ENCODE measurements around the gene SMIM14.

The SMIM14 gene

DNA sequence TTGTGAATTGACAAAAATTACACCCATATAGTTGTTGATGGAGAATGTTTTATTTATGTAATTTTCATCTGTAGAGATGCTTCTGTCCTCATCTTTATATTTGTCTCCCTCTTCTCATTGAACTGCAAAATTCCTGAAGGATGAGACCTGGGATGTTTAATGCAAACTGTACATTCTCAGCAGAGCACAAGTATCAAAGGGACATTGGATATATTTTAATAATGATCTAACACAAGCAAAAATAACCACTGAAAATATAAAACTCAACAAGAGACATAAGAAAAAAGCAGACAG lies 140.0 kb downstream of the SMIM14 start:
- DNase-seq (ENCODE audit: low read depth), result no peak

DNA sequence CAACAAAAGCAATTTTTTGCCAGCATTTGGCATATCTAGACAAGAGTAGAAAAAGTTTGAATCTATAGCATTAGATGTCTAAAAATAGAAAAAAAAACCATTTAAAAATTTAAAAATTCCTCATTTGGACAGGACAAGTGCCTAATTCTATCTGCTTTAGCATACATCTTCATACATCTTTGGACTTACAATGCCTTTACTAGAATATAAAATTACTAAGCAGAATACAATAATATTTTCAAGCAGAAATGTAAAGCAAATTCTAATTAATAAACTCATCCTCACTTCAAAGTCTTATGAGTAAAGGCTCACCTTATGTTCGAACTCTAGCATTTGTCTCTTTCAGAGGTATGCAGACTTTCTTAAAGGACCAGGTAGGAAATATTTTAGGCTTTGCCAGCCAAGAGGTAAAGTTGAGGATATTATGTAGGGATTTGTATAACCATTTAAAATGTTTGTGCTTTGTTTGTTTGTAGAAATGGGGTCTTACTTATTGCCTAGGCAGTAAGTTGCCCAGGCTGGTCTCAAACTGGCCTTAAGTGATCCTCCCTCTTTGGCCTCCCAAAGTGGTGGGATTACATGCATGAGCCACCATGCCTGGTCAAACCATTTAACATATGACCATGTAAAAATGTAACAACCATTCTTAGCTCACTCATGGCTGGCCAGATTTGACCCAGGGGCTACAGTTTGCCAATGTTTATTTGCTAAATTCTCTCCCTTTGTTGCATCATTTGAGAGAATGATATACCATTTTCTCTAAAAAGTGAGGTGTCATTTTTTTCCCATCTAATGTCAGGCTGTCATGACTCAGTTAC lies 140.5 kb downstream of the SMIM14 start:
- peak; percentile 38 for DNase-seq (ENCODE audit: low read depth)

All from fibroblast of gingiva (primary cell).